ENCODE measurements around the gene PLOD2. TPM values are rescaled to one million over a fixed set of nuclear protein-coding genes. Genes with fewer than 3 reads are reported as not detected.

The PLOD2 gene
- total RNA-seq, 3 donors from 2014 or later, result 92.9 to 113 (median 101) TPM

GRCh38 chr3:146100180-146100579 lies 60.8 kb downstream of the PLOD2 start:
- intact Hi-C loops (cut with DNase I, micrococcal nuclease), result no loop called here
- Histone ChIP-seq H3K4me3 (no peak overlapping the region), H3K36me3 (ENCODE audit: low read depth) (no peaks in the 10 kb centered on the region), H3K4me1 (ENCODE audit: low read depth) (no peaks in the 10 kb centered on the region), H3K9me3 (no peaks in the 10 kb centered on the region)
- DNase-seq, result no peak
- ATAC-seq, result no peak
- no peak for TF ChIP-seq CTCF (IDR thresholded peaks at IDR 0.05)

- no peak for ATAC-seq
- TF ChIP-seq CTCF (IDR thresholded peaks at IDR 0.05), result no peak
- no peak for DNase-seq
- Histone ChIP-seq H3K4me1 (ENCODE audit: low read depth) (no peaks in the 10 kb centered on the region), H3K9me3 (no peaks in the 10 kb centered on the region), H3K4me3 (no peak overlapping the region), H3K36me3 (ENCODE audit: low read depth) (no peaks in the 10 kb centered on the region)
- intact Hi-C loops (cut with DNase I, micrococcal nuclease), result no loop called here
Measured at GRCh38 chr3:146099316-146099715, 61.7 kb downstream of the PLOD2 start.

GRCh38 chr3:146093896-146094295 lies 67.1 kb downstream of the PLOD2 start:
- Histone ChIP-seq H3K36me3 (ENCODE audit: low read depth) (no peaks in the 10 kb centered on the region), H3K4me3 (no peak overlapping the region), H3K9me3 (no peaks in the 10 kb centered on the region), H3K4me1 (ENCODE audit: low read depth) (no peaks in the 10 kb centered on the region)
- TF ChIP-seq CTCF (IDR thresholded peaks at IDR 0.05), result no peak
- ATAC-seq (no peak), DNase-seq (no peak)
- intact Hi-C loops (cut with DNase I, micrococcal nuclease), result no loop called here

GRCh38 chr3:146092230-146092629 lies 68.8 kb downstream of the PLOD2 start:
- H3K9me3 ChIP-seq, result no peaks in the 10 kb centered on the region
- no peak for TF ChIP-seq CTCF (IDR thresholded peaks at IDR 0.05)
- no peaks in the 10 kb centered on the region for H3K36me3 ChIP-seq (ENCODE audit: low read depth)
- H3K4me3 ChIP-seq, result no peak overlapping the region
- intact Hi-C loops (cut with DNase I, micrococcal nuclease), result no loop called here
- no peak for DNase-seq
- no peaks in the 10 kb centered on the region for H3K4me1 ChIP-seq (ENCODE audit: low read depth)
- no peak for ATAC-seq

GRCh38 chr3:146091397-146091796 lies 69.6 kb downstream of the PLOD2 start:
- no peak overlapping the region for H3K4me3 ChIP-seq
- no peaks in the 10 kb centered on the region for H3K36me3 ChIP-seq (ENCODE audit: low read depth)
- no peak for DNase-seq
- no peaks in the 10 kb centered on the region for H3K9me3 ChIP-seq
- intact Hi-C loops (cut with DNase I, micrococcal nuclease), result no loop called here
- ATAC-seq, result no peak
- TF ChIP-seq CTCF (IDR thresholded peaks at IDR 0.05), result no peak
- H3K4me1 ChIP-seq (ENCODE audit: low read depth), result no peaks in the 10 kb centered on the region

GRCh38 chr3:146090521-146090920 lies 70.5 kb downstream of the PLOD2 start:
- Histone ChIP-seq H3K9me3 (no peaks in the 10 kb centered on the region), H3K36me3 (ENCODE audit: low read depth) (no peaks in the 10 kb centered on the region), H3K4me3 (no peak overlapping the region), H3K4me1 (ENCODE audit: low read depth) (no peaks in the 10 kb centered on the region)
- DNase-seq (no peak), ATAC-seq (no peak)
- no peak for TF ChIP-seq CTCF (IDR thresholded peaks at IDR 0.05)
- intact Hi-C loops (cut with DNase I, micrococcal nuclease), result no loop called here

Data from mucosa of descending colon (tissue), 3 donors.